Measurements from ENCODE around the gene IL5. TPM values are rescaled to one million over a fixed set of nuclear protein-coding genes. Genes with fewer than 3 reads are reported as not detected.

The IL5 gene
- total and polyA plus RNA-seq, 2 of the 13 experiments (the other 11 are each of a cell fraction or from before 2014, with no cell fraction given), result not detected

DNA sequence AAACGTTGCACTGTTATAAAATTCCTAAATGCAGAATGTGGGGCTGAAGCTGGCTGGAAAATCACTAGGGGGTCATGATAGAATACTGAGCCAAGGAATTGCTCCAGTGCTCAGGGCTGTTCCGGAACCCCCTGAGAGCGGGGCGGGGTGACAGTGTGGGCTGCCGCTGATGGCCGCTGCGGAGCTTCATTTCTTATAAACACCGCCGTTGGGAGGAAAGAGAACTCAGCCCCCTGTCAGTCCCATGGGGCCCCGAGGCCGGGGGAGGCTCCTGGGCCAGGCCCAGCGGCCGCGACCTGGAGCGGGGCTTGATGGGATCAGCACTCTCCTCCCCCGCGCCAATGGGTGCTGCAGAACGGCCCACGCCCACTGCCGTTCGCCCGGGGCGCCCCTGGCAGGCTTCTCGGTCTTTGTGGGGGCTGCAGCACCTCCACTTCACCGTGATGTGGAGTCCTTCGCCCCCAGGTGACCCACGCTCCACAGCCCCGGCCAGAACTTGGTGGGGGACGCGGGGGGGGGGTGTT, 47.6 kb downstream of the IL5 start (continued):
- TF ChIP-seq, protein P1, sequence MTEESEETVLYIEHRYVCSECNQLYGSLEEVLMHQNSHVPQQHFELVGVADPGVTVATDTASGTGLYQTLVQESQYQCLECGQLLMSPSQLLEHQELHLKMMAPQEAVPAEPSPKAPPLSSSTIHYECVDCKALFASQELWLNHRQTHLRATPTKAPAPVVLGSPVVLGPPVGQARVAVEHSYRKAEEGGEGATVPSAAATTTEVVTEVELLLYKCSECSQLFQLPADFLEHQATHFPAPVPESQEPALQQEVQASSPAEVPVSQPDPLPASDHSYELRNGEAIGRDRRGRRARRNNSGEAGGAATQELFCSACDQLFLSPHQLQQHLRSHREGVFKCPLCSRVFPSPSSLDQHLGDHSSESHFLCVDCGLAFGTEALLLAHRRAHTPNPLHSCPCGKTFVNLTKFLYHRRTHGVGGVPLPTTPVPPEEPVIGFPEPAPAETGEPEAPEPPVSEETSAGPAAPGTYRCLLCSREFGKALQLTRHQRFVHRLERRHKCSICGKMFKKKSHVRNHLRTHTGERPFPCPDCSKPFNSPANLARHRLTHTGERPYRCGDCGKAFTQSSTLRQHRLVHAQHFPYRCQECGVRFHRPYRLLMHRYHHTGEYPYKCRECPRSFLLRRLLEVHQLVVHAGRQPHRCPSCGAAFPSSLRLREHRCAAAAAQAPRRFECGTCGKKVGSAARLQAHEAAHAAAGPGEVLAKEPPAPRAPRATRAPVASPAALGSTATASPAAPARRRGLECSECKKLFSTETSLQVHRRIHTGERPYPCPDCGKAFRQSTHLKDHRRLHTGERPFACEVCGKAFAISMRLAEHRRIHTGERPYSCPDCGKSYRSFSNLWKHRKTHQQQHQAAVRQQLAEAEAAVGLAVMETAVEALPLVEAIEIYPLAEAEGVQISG (CRISPR knock-in tag; IDR thresholded peaks at IDR 0.05), result peak; percentile 60; the same call in 1 of the 2 replicates
- TF ChIP-seq HDAC1 (CRISPR knock-in tag; IDR thresholded peaks at IDR 0.05) (peak; percentile 53; the same call in 1 of the 2 replicates), ZNF335 (CRISPR knock-in tag; IDR thresholded peaks at IDR 0.05) (no peak), ZBTB7B (CRISPR knock-in tag; IDR thresholded peaks at IDR 0.05) (peak; percentile 55), ZNF121 (CRISPR knock-in tag; IDR thresholded peaks at IDR 0.05) (no peak), NFE2 (CRISPR knock-in tag; IDR thresholded peaks at IDR 0.05) (no peak), THYN1 (CRISPR knock-in tag; IDR thresholded peaks at IDR 0.05; ENCODE audit: borderline replicate concordance, low read depth) (no peak), HNRNPLL (IDR thresholded peaks at IDR 0.05; ENCODE audit: low read depth, low read length, poor library complexity, severe bottlenecking) (peak; percentile 40), TBX2 (CRISPR knock-in tag; IDR thresholded peaks at IDR 0.05; ENCODE audit: borderline replicate concordance) (peak; percentile 57), KDM5B (CRISPR knock-in tag; IDR thresholded peaks at IDR 0.05; ENCODE audit: borderline replicate concordance) (no peak), FOXO1 (CRISPR knock-in tag; IDR thresholded peaks at IDR 0.05) (peak; percentile 46), HOXA3 (CRISPR knock-in tag; IDR thresholded peaks at IDR 0.05) (0 out of 2 replicates have a peak, but pooled peaks have one; percentile 42), PPARG (CRISPR knock-in tag; conservative IDR thresholded peaks at IDR 0.05) (peak; percentile 41; the same call in 1 of the 2 replicates), ZFP82 (CRISPR knock-in tag; IDR thresholded peaks at IDR 0.05; ENCODE audit: borderline replicate concordance) (no peak), STAG1 (CRISPR knock-in tag; IDR thresholded peaks at IDR 0.05) (no peak), NFRKB (IDR thresholded peaks at IDR 0.05) (no peak), RAD21 (CRISPR knock-in tag; IDR thresholded peaks at IDR 0.05) (peak; percentile 26; the same call in 1 of the 2 replicates), ZSCAN31 (CRISPR knock-in tag; IDR thresholded peaks at IDR 0.05; ENCODE audit: low read depth) (no peak), ZNF598 (CRISPR knock-in tag; IDR thresholded peaks at IDR 0.05; ENCODE audit: borderline replicate concordance) (no peak)
- TF ChIP-seq, protein P2, sequence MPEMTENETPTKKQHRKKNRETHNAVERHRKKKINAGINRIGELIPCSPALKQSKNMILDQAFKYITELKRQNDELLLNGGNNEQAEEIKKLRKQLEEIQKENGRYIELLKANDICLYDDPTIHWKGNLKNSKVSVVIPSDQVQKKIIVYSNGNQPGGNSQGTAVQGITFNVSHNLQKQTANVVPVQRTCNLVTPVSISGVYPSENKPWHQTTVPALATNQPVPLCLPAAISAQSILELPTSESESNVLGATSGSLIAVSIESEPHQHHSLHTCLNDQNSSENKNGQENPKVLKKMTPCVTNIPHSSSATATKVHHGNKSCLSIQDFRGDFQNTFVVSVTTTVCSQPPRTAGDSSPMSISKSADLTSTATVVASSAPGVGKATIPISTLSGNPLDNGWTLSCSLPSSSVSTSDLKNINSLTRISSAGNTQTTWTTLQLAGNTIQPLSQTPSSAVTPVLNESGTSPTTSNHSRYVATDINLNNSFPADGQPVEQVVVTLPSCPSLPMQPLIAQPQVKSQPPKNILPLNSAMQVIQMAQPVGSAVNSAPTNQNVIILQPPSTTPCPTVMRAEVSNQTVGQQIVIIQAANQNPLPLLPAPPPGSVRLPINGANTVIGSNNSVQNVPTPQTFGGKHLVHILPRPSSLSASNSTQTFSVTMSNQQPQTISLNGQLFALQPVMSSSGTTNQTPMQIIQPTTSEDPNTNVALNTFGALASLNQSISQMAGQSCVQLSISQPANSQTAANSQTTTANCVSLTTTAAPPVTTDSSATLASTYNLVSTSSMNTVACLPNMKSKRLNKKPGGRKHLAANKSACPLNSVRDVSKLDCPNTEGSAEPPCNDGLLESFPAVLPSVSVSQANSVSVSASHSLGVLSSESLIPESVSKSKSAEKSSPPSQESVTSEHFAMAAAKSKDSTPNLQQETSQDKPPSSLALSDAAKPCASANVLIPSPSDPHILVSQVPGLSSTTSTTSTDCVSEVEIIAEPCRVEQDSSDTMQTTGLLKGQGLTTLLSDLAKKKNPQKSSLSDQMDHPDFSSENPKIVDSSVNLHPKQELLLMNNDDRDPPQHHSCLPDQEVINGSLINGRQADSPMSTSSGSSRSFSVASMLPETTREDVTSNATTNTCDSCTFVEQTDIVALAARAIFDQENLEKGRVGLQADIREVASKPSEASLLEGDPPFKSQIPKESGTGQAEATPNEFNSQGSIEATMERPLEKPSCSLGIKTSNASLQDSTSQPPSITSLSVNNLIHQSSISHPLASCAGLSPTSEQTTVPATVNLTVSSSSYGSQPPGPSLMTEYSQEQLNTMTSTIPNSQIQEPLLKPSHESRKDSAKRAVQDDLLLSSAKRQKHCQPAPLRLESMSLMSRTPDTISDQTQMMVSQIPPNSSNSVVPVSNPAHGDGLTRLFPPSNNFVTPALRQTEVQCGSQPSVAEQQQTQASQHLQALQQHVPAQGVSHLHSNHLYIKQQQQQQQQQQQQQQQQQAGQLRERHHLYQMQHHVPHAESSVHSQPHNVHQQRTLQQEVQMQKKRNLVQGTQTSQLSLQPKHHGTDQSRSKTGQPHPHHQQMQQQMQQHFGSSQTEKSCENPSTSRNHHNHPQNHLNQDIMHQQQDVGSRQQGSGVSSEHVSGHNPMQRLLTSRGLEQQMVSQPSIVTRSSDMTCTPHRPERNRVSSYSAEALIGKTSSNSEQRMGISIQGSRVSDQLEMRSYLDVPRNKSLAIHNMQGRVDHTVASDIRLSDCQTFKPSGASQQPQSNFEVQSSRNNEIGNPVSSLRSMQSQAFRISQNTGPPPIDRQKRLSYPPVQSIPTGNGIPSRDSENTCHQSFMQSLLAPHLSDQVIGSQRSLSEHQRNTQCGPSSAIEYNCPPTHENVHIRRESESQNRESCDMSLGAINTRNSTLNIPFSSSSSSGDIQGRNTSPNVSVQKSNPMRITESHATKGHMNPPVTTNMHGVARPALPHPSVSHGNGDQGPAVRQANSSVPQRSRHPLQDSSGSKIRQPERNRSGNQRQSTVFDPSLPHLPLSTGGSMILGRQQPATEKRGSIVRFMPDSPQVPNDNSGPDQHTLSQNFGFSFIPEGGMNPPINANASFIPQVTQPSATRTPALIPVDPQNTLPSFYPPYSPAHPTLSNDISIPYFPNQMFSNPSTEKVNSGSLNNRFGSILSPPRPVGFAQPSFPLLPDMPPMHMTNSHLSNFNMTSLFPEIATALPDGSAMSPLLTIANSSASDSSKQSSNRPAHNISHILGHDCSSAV (CRISPR knock-in tag; IDR thresholded peaks at IDR 0.05; ENCODE audit: borderline replicate concordance), result no peak
- TF ChIP-seq, protein P3, sequence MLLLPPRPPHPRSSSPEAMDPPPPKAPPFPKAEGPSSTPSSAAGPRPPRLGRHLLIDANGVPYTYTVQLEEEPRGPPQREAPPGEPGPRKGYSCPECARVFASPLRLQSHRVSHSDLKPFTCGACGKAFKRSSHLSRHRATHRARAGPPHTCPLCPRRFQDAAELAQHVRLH (CRISPR knock-in tag; IDR thresholded peaks at IDR 0.05; ENCODE audit: borderline replicate concordance, low read depth), result no peak

Data from HepG2 (cell line).